ENCODE measurements around the gene CA11. TPM values are rescaled to one million over a fixed set of nuclear protein-coding genes. Genes with fewer than 3 reads are reported as not detected.

The CA11 gene
- total RNA-seq, 1 donor from 2014 or later, result 9.5 TPM

DNA sequence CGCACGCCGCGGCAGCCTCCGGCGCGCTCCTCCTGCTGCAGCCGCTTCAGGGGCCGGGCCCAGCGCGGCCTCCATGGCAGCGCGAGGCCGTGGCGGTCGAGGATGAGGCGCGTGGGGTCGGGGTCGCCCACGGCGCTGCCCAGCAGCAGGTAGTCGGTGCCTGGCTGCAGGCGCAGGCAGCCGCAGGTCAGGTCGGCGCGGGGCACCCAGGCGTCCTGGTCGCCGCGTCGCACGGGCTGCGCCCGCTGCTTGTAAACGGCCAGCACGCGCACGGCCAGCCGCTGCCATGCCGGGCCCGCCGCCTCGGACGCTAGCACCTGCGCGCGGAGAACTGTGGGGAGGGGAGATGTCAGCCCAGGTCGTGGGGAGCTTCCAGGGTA lies 15.7 kb upstream of the CA11 start:
- Mint-ChIP-seq H3K4me3 (ENCODE audit: unreplicated experiment) (no peak overlapping the region), H3K9me3 (ENCODE audit: unreplicated experiment) (no peaks in the 10 kb centered on the region), H3K27ac (ENCODE audit: unreplicated experiment) (no peak overlapping the region), H3K36me3 (ENCODE audit: low read depth, unreplicated experiment) (peaks cover 2% of the 10 kb centered on the region), H3K4me1 (ENCODE audit: low read depth, unreplicated experiment) (peaks cover 4% of the 10 kb centered on the region), H3K27me3 (ENCODE audit: low read depth, unreplicated experiment) (peaks cover 3% of the 10 kb centered on the region)
- H3K4me2 ChIP-seq (ENCODE audit: low read length), result no peak overlapping the region
- no peaks in the 10 kb centered on the region for H4K20me1 ChIP-seq (ENCODE audit: insufficient read depth, low read length)
- H3K27ac ChIP-seq (ENCODE audit: low read depth, low read length), result no peak overlapping the region
- H2AFZ ChIP-seq (ENCODE audit: low read depth, low read length), result no peak overlapping the region
- no peaks in the 10 kb centered on the region for H3K9me3 ChIP-seq (ENCODE audit: insufficient read depth, low read depth, low read length)
- peaks cover 8% of the 10 kb centered on the region for H3K4me1 ChIP-seq (ENCODE audit: insufficient read depth, low read length)
- no peaks in the 10 kb centered on the region for H3K36me3 ChIP-seq (ENCODE audit: insufficient read depth, low read length)
- H3K27me3 ChIP-seq (ENCODE audit: insufficient read depth, low read length), result no peaks in the 10 kb centered on the region
- H3K4me3 ChIP-seq (ENCODE audit: insufficient read depth, low read depth, low read length), result no peak overlapping the region
- no peak for FAIRE-seq
- H3K79me2 ChIP-seq (ENCODE audit: insufficient read depth, low read length), result no peaks in the 10 kb centered on the region
- no peak overlapping the region for H3K9ac ChIP-seq (ENCODE audit: low read length)
- TF ChIP-seq, protein P1, sequence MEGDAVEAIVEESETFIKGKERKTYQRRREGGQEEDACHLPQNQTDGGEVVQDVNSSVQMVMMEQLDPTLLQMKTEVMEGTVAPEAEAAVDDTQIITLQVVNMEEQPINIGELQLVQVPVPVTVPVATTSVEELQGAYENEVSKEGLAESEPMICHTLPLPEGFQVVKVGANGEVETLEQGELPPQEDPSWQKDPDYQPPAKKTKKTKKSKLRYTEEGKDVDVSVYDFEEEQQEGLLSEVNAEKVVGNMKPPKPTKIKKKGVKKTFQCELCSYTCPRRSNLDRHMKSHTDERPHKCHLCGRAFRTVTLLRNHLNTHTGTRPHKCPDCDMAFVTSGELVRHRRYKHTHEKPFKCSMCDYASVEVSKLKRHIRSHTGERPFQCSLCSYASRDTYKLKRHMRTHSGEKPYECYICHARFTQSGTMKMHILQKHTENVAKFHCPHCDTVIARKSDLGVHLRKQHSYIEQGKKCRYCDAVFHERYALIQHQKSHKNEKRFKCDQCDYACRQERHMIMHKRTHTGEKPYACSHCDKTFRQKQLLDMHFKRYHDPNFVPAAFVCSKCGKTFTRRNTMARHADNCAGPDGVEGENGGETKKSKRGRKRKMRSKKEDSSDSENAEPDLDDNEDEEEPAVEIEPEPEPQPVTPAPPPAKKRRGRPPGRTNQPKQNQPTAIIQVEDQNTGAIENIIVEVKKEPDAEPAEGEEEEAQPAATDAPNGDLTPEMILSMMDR (IDR thresholded peaks at IDR 0.05; ENCODE audit: insufficient read depth, low read depth, low read length), result no peak
- TF ChIP-seq EZH2 (IDR thresholded peaks at IDR 0.05; ENCODE audit: insufficient read depth, low read length), result no peak
- DNase-seq (ENCODE audit: low read depth), result no peak

DNA sequence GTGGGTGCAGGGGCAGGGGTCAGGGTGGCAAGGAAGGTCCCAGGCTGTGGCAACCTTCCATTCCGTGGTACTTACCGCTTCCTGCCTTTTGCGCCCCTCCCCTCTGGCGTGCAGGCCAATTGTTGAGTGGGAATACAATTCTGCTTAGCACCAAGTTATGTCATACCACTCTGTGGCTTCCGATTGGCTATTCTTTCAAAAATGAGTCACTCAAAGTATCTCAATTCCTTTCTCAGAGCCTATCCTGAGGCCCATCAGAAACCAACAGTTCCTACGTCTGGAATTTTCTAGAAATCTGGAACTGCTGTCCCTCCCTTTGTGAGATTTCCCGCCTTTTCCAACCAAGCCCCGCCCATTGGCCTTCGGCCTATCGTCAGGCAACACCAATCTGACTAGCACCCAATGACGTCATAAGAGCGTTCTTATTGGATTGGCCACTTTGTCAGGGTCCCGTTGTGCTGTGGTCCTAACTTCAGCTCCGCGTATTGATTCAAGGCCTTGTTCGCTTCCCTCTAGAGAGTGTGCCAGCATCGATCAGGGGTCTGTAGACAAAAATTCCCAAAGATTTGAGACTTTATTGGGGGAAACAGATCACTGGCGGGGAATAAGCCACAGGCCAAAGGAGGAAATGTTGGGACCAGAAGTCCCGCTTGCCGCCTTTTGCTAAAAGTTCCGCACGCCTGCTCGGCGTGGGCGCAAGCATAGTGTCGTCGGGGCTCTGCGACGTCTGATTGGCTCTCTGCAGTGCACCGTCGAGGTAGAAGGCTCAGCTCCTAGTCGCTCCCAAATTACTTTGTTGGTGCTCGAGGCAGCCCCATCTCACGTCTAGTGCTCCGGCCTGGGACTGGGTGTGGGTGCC lies 15.1 kb upstream of the CA11 start:
- Histone ChIP-seq H3K27me3 (ENCODE audit: insufficient read depth, low read length) (no peaks in the 10 kb centered on the region), H3K79me2 (ENCODE audit: insufficient read depth, low read length) (no peaks in the 10 kb centered on the region), H3K36me3 (ENCODE audit: insufficient read depth, low read length) (no peaks in the 10 kb centered on the region), H3K9ac (ENCODE audit: low read length) (no peak overlapping the region), H3K27ac (ENCODE audit: low read depth, low read length) (no peak overlapping the region), H3K4me3 (ENCODE audit: insufficient read depth, low read depth, low read length) (no peak overlapping the region), H3K9me3 (ENCODE audit: insufficient read depth, low read depth, low read length) (no peaks in the 10 kb centered on the region), H4K20me1 (ENCODE audit: insufficient read depth, low read length) (no peaks in the 10 kb centered on the region), H3K4me1 (ENCODE audit: insufficient read depth, low read length) (peaks cover 11% of the 10 kb centered on the region), H3K4me2 (ENCODE audit: low read length) (peak overlapping the region; percentile 39), H2AFZ (ENCODE audit: low read depth, low read length) (peak overlapping the region; percentile 36)
- Mint-ChIP-seq H3K4me1 (ENCODE audit: low read depth, unreplicated experiment) (peaks cover 6% of the 10 kb centered on the region), H3K4me3 (ENCODE audit: unreplicated experiment) (no peak overlapping the region), H3K27me3 (ENCODE audit: low read depth, unreplicated experiment) (peaks cover 3% of the 10 kb centered on the region), H3K9me3 (ENCODE audit: unreplicated experiment) (no peaks in the 10 kb centered on the region), H3K27ac (ENCODE audit: unreplicated experiment) (no peak overlapping the region), H3K36me3 (ENCODE audit: low read depth, unreplicated experiment) (peaks cover 2% of the 10 kb centered on the region)
- FAIRE-seq (peak; percentile 70), DNase-seq (ENCODE audit: low read depth) (peak; percentile 81)
- no peak for TF ChIP-seq EZH2 (IDR thresholded peaks at IDR 0.05; ENCODE audit: insufficient read depth, low read length)
- TF ChIP-seq, protein P1 (IDR thresholded peaks at IDR 0.05; ENCODE audit: insufficient read depth, low read depth, low read length), result no peak

DNA sequence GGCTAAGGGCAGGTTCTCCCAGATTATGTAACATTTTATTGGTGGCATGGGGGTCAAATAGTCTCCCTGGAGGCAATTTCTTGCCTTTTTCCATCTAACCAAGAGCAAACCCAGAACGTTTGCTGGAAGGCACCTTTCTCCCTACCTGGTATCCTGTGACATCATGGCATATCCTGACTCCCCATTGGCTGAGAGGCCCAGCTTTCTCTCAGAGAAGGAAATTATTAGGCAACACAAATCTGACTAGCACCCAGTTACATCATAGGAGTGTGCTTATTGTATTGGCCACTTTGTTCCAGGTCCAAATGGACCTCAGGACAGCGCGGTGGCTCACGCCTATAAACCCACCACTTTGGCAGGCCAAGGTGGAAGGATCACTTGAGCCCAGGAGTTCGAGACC lies 13.8 kb upstream of the CA11 start:
- no peak overlapping the region for H3K9ac ChIP-seq (ENCODE audit: low read length)
- DNase-seq (ENCODE audit: low read depth), result no peak
- no peaks in the 10 kb centered on the region for H3K79me2 ChIP-seq (ENCODE audit: insufficient read depth, low read length)
- H3K4me3 Mint-ChIP-seq (ENCODE audit: unreplicated experiment), result no peak overlapping the region
- H4K20me1 ChIP-seq (ENCODE audit: insufficient read depth, low read length), result no peaks in the 10 kb centered on the region
- H3K9me3 ChIP-seq (ENCODE audit: insufficient read depth, low read depth, low read length), result no peaks in the 10 kb centered on the region
- H3K4me2 ChIP-seq (ENCODE audit: low read length), result no peak overlapping the region
- H3K4me1 Mint-ChIP-seq (ENCODE audit: low read depth, unreplicated experiment), result peaks cover 6% of the 10 kb centered on the region
- TF ChIP-seq, protein P1 (IDR thresholded peaks at IDR 0.05; ENCODE audit: insufficient read depth, low read depth, low read length), result no peak
- no peak for TF ChIP-seq EZH2 (IDR thresholded peaks at IDR 0.05; ENCODE audit: insufficient read depth, low read length)
- no peak overlapping the region for H3K27ac ChIP-seq (ENCODE audit: low read depth, low read length)
- H3K27me3 Mint-ChIP-seq (ENCODE audit: low read depth, unreplicated experiment), result peaks cover 3% of the 10 kb centered on the region
- no peak overlapping the region for H2AFZ ChIP-seq (ENCODE audit: low read depth, low read length)
- no peaks in the 10 kb centered on the region for H3K27me3 ChIP-seq (ENCODE audit: insufficient read depth, low read length)
- peaks cover 11% of the 10 kb centered on the region for H3K4me1 ChIP-seq (ENCODE audit: insufficient read depth, low read length)
- no peak overlapping the region for H3K27ac Mint-ChIP-seq (ENCODE audit: unreplicated experiment)
- no peak overlapping the region for H3K4me3 ChIP-seq (ENCODE audit: insufficient read depth, low read depth, low read length)
- peaks cover 2% of the 10 kb centered on the region for H3K36me3 Mint-ChIP-seq (ENCODE audit: low read depth, unreplicated experiment)
- H3K9me3 Mint-ChIP-seq (ENCODE audit: unreplicated experiment), result no peaks in the 10 kb centered on the region
- FAIRE-seq, result no peak
- H3K36me3 ChIP-seq (ENCODE audit: insufficient read depth, low read length), result no peaks in the 10 kb centered on the region
